GM19468 (cell line): Measurements from ENCODE around the gene ZRANB1.
"Not testable (repeated sequence)": the region's sequence is repeated elsewhere in the genome, so short reads cannot be mapped to it uniquely, and the experiment has no call there.

Experiments used
- ATAC-seq: cut with Tn5 transposase; IDR thresholded peaks from one replicate; pipeline ENCODE4 v1.9.1; 2021; ENCODE audit warnings: mild to moderate bottlenecking, moderate library complexity, moderate number of reproducible peaks; ENCODE audit not compliant: unreplicated experiment; ENCODE audit errors: extremely low read depth

ZRANB1 gene

DNA sequence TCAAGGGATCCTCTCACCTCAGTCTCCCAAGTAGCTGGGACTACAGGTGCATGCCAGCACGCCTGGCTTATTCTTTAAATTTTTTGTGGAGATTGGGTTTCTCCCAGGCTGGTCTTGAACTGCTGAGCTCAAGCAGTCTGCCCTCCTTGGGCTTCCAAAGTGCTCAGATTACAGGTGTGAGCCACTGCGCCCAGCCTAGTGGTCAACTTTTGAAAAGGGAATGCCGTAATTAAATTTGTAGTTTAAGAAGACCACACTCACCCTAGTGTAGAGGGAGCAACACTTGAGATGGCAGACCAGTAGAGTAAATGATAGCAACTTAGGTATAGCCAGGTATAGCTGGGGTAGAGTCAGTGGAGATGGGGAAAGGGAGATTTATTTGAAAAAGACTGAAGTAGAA lies 17.6 kb downstream of the ZRANB1 start:
- ATAC-seq = no peak

DNA sequence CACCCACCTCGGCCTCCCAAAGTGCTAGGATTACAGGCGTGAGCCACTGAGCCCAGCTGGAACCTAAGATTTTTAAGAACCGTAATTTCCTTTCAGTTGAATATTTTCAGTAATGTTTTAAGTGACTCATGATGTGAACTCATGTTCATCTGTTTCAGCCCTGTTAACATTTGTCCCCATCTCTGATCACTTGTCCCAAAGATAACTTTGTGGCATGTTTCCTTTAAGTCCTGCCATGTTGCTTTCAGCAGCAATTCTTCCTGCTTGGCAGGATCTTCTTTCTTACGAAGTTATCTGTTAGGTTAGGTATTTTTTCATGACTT lies 19.3 kb downstream of the ZRANB1 start:
- no peak for ATAC-seq

DNA sequence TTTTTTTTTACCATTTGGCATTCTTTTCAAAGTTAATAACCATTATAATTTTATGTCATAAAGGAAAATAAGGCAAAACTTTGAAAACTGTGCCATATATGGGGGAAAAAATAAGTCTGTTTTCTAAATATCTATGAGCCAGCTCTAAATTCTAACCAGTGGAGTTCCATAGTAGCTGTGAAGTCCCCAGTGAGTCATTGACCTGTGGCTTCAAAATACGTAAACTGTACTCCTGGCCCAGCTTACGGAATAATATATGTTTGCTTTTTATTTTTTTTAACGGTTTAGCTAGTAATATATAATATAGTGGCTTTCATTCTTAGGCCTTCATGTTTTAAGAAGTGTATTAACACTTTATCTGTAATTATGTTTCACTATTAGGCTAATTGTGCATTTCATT lies 20.5 kb downstream of the ZRANB1 start:
- ATAC-seq = no peak

DNA sequence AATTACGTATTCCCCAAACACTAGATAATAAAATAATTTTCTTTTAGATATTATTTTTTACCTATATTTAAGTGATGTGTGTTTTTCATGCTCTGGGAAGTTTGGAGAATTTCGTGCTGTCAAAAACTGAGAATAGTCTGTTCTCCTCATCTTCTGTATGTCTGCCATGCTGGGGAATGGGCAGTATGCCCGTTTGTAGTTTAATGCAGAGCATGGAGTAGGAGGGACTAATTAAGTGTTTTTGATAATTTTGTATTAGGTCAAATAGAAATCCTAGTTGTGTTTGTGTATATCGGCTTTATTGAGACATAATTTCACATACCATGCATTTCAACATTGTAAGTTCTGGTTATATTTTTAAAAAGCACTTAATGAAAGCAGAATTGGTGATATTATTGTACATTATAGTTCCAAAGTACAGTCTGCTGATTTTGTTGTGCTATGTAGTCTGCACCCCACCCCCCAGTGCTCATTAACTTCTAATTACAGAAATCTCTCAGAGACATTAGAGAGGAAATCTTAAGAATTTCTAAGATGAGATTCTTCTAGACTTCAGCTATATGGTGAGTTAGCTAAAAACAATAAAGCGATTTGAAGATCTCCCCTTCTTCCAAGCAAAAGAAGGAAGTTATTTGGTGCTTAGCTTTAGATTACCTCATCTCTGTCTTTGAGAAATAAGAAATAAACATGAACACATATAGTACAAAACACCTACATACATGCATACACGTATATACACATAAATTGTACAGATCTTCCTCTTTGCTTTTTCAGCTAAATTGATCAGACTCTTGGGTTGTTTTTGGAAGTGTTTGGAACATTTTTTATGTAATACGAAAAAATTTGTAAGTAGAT lies 22.2 kb downstream of the ZRANB1 start:
- ATAC-seq = no peak

DNA sequence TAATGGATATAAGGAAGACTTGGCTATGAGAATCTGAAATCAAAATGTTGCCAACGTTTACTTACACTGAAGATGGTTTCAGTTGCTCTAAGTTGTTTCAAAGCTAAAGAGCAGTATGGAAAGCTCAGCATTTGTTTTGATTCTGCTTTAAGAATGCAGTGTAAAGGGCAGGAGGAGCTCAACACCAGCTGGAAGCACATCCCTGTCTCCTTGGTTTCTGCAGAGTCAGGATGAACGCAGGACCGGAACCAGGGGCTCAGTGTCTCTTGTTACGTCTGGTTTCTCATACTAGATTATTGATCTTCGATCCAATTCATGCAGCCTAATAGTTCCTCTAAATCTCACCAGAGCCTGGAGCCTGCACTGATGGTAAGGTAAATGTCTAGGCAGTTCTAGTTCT lies 24.1 kb downstream of the ZRANB1 start:
- no peak for ATAC-seq

DNA sequence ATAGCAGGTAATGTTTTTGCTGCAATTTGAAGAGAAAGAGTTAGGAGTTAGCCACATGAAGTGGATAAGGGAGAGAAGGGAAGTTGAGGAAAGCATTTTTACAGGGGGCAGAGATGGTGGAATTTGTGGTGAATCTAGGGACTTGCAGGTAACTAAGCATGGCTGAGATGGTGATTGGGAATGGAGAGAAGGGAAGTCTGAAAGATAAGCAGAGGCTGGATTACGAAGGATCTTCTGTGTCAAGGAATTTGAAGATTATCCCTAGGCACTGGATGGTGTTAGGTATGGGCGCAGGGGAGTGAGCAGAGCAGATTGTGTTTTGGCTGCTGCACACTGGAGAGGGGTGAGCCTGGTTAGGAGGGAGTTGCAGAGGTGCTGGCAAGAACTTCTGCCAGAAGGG lies 25.3 kb downstream of the ZRANB1 start:
- ATAC-seq = no peak

DNA sequence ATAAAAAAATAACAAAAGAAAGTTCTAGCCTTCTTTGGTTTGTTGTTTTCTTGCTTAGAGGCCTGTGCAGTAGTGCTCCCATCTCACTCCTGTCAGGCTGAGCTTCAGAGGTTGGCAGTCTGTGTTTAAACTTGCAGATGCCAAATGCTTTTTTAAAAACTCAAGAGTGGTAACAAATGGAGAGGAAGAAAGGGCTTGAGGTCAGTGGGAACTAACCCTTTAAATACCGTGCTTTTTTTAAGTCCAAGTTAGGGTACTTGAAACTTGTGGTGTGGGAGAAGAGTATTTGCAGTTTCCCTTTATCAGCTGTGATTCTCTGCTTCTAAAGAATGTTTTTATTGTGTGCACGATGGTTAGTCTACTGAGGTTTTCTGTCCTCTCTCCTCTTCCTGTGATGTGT lies 29.4 kb downstream of the ZRANB1 start:
- ATAC-seq = no peak

DNA sequence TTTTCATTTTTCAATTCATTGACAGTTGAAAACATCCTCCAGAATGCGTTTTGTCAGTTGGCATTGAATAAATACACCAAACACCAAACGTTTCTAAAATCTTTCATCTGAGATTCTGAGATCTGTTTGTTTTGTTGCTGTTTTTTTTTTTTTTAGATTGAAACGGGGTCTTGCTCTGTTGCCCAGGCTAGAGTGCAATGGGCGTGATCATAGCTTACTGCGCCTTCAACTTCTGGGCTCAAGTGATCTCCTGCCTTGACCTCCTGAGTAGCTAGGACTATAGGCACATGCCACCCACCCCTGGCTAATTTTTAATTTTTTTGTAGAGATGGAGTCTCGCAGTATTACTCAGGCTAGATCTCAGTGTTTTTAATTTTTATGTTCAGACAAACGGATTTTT lies 30.7 kb downstream of the ZRANB1 start:
- no peak for ATAC-seq

DNA sequence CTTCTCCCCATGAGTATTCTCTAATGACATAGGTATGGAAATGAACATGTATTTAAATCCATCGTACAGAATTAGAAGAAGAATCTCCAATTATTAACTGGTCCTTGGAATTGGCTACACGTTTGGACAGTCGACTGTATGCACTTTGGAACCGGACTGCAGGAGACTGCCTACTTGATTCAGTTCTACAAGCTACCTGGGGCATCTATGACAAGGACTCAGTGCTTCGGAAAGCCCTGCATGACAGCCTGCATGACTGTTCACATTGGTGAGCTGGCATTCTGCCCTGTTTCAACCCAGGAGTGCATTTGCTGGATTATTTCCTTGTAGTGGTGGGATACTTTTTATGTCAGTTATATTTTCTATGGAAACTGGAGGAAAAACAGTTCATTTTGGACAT lies 32.2 kb downstream of the ZRANB1 start:
- ATAC-seq = no peak

DNA sequence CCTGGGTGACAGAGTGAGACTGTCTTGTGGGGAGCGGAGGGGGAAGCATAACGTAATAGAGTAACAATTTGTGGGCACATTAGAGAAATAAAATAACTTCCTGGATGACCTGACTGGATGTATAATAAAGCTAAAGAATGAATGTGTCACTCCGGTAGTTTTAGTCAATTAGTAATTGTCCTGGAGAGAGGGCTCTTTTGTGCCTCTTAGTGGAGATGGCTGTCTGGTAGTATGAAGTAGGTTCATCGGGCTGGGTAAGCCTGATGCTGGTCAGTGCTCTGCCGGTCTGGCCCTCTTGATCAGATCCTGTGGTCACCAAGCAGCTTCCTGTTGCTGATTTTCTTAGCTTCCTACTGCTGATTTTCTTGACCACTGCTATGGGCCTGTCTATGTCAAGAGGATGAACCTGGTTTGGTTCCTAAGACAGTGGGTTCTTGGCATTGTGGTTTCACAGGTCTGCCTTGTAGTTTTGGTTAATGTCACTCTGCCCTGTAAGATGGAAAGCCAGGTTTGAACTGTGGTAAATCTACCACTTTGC lies 34.1 kb downstream of the ZRANB1 start:
- ATAC-seq = no peak

DNA sequence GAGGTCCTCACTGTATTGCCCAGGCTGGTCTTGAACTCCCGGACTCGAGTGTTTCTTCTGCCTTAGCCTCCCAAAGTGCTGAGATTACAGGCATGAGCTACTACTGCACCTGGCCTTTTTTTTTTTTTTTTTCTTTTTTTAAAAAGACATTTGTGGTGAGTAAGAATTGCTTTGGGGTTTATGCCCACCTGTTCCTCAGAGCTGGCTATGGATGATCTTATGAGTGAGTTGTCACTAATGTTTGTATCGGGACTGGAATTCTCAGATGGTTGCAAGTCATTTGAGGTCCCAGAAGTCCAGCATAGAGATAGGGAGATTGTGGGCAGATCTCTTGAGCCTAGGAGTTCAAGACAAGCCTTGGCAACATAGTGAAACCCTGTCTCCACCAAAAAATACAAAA lies 35.2 kb downstream of the ZRANB1 start:
- ATAC-seq = no peak

DNA sequence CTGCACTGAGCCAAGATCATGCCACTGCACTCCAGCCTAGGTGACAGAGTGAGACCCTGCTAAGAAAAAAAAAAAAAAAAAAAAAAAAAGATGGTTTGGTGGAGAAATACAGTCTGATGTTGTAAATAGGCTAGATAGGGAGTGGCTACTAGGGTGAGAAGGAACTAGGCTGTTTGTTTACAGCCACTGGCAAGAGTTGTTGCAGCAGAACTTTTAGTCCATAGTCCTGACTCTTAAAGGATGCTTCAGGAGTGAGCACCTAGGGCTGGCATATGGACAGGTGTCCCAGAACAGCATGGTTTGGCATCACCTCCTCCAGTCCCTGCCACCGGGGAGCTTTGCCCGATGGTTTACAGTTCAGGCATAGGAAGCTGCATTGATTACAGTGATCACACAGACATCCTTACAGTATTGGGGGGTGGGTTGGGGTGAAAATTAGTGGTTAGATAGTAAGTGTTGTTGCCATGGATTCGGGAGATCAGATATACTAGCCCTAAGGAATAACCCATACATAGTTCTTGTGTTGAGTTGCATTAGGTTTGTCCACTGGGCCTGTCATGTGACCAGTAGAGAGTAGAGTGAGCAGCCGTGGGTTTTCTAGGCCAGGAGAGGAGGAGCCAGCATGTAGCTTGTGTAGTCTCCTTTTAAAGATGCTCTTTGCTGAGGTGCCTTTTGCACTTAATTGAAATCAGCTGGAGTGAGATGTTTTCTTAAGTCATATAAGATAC lies 35.9 kb downstream of the ZRANB1 start:
- no peak for ATAC-seq

DNA sequence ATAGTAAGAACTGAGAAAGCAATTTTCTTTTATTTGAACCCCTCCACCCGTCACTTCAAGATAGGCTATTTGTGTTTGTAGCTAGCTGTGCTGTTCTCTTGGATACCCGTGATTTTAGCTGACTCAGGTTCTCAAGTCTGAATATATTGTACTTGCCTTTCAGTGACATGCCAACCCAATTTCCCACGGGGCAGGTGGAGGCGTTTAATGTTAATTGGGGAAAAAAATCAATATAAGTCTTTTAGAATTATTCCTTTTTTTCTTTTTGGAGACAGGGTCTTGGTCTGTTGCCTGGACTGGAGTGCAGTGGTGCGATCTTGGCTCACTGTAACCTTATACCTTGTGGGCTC lies 36.4 kb downstream of the ZRANB1 start:
- ATAC-seq = no peak

DNA sequence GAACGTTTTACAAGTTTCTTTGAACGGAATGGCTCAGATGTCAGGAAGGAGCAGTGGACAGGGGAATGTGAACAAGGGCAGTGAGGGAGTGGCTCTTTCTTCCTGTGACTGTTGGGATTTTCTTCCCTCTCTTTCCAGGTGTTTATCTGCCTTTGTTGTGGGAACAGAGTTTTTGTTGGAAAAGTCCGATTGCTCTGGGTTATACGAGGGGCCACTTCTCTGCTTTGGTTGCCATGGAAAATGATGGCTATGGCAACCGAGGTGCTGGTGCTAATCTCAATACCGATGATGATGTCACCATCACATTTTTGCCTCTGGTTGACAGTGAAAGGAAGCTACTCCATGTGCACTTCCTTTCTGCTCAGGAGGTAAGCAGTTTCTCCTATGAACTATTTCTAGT lies 41.4 kb downstream of the ZRANB1 start:
- no peak for ATAC-seq

DNA sequence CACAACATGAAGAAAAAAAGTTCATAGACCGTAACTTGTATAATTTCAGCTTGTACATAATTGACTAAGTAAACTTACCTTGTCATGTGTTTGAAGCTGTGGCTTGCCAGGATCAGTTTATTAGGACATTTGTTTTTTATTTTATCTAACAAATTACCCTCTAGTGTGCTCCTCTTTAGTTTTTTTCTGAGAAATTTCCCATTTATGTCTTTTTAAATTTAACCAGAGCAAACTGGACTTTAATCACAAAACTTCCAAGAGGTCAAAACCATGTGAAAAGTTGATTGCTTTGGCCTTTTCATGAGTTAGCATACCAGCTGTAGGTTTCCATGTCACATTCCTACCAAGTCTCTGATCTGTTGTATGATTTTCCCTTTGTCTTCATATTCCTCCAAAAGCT lies 42.5 kb downstream of the ZRANB1 start:
- ATAC-seq = no peak

DNA sequence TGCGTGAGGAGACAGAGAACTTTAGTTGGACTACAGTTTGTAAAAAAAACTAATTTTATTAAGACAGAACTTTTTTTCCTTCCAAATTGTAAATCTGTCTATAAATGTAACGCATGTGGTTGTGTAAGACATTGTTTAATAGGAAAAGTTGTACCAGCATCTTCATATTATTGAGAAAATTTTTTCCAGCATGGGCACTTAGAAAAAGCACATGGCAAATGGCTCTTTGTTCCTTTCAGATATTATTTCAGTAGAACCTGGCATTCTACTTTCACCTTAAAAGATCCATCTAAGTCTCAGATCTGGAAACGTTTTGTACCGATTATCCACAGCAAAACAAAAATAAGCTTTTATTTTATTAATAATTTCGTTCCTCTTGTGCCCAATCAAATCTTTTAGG lies 43.2 kb downstream of the ZRANB1 start:
- ATAC-seq = no peak

DNA sequence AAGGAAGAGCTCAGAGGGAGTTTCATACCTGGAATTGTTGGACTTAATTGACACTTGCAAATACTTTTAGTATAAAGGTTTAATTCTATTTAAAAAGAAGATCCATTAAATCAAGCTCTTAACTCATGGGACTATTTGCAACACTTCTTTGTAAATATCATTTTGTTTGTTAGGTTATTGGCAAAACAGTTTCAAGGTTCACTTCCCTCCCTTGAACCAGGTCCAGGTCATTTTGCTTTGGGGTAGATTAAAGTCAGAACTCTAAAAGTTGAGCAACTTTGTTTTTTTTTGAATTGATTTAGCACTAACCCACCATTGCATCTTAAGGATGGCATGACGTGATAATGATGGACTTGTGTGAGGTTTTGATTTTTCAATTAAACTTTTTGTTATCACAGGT lies 45.9 kb downstream of the ZRANB1 start:
- ATAC-seq = no peak

DNA sequence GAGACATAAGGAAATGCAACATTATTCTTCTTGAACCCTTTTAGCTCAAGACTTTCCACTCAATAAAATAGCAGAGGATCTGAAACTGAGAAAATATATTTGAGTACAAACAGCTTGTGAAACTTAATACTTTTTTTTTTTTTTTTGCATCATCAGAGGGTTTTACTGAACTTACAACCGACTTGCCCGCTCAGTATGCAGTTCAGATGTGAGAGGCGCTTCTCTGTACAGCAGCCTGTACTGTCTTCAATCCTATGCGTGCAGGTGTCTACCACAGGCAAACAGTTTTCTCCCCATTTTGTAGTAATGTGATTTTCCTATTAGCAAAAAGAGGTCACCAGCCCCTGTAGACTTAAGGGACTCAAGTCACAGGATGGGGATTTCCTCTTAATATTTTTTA lies 46.8 kb downstream of the ZRANB1 start:
- ATAC-seq = not testable (repeated sequence)

DNA sequence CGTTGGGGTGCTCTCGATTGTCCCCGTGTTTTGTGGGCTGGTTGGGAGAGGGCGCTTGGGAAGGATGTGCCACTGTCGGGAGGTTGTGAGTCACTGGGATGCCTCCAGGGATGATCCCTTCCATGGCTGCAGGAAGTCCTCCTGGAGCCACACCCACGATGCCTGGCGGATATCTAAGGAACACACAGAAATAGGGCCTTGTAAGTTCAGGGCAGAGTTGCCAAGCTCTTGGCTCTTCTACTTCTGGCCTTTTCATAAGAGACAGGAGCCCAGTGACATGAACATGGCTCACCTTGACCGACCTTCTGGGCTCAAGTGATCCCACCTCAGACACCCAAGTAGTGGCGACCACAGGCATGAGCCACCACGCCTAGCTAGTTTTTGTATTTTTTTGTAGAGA lies 47.6 kb downstream of the ZRANB1 start:
- no peak for ATAC-seq

DNA sequence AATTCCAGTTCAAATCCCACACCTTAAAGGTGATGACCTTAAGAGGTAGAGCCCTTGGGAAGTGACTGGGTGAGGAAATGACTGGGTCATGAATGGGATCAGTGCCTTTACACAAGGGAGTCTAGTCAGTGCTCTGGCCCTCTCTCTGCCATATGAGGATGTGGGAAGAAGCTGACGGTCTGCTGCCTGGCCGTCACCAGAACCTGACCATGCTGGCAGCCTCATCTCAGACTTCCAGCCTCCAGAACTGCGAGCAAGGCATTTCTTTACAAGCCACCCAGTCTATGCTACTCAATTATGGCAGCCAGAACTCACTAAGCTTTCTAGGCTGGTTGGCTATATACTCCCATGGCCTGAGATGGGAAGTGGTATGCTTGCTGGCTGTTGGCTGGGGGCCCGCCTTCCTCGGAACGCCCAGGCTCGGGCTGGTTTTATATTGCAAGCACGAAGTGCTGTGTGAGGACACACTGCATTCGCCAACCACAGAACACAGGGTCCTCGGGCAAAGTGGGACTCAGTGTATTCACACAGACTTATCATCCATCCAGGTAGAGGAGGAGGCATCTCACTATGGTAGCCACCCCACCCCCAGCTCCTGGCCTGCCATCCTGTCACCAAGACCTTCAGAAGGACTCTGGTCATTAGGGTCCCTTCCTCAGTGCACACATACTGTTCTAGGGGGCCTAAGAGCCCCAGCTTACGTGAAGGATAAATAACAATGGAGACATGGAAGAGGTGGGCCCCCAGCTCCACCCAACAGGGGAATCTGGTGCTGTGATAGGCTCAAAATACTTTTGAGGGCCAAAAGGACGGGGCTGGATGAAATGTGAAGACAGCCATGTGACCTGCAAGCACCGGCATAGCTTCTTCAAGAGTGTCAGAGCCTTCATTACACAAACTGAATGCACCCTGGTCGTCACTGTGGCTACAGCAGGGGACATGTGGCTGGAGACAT lies 49.0 kb downstream of the ZRANB1 start:
- ATAC-seq = no peak

DNA sequence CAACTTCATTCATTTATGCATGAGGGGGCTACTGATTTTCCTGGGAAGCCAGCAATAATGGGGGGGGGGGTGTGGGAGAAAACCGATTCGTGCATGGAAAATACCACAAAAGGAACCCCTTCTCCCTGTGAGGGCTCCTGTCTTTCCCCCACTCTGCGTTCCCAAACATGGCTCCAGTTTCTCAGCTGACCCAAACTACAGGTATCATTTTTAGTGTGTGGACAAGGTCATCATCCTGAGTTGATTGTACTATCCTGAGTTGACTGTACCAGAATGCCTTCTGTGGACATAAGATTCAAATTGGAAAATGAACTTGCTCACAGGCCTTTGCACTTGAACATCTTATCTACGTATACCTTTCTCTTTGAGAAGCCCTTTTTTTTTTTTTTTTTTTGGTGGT lies 49.9 kb downstream of the ZRANB1 start:
- ATAC-seq = no peak
